NCI-H2227 (cell line): Measurements from ENCODE around the gene ACAA1.

Experiments used
- DNase-seq: peaks from one replicate; lab custom pipeline; 2025; ENCODE audit not compliant: unreplicated experiment; lab: John Stamatoyannopoulos, UW

Gene ACAA1

DNA sequence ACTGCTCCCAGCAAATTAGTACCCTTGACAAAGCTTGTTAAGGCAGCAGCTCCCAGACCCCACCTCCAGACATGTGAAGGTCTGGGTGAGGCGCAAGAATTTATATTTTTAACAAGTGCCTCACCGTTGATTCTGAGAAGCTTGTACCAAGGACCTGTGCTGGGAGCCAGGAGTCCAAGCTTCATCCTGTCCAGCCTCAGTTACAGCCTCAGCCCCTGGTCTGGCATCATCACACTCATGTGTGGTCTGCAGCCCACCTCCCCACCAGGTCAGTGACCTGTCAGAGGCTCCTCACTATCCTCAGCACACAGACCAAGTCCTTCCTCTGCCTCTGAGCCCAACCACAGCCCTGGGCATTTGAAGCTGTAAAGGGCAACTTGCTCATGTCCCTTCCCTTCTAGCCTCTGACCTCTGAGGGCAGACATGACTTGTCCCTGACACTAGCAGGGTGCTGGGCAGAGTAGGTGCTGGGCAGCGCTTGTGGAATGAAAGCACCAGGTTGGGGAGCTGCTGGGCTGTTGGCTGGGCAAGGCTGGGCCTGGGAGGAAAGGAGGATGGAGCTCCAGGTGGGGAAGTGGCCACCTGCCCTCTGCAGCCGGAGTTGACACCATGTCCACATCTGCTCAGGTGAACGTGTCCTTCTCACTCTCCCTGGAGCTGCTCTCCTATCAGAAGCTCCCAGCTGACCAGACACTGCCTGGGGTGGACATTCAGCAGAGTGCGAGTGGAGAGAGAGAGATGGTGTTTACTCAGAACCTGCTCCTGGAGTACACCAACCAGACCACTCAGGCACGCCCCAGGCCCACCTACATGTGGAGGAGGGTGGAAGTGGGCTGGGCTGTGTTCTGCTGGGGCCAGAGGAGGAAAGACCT, 16.9 kb downstream of the ACAA1 start:
- DNase-seq: no peak

DNA sequence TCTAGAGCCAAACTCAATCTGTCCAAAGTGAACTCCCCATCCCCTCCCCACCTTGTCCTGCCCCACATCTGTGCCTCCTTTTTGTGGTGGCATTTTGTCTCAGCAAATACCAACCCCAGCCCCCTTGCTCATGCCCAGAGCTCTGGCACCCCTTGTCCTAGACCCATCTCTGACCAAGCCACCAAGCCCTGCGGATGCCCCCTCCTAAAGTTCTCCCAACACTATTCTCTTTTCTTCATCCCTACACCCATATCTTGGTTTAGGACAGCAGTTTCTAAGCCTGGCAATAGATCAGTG, 17.7 kb downstream of the ACAA1 start:
- DNase-seq: no peak

- no peak for DNase-seq
Measured at GRCh38 chr3:38118421-38119247, 18.3 kb downstream of the ACAA1 start.

GRCh38 chr3:38117748-38118420, 19.0 kb downstream of the ACAA1 start:
- peak; percentile 12 for DNase-seq

DNA sequence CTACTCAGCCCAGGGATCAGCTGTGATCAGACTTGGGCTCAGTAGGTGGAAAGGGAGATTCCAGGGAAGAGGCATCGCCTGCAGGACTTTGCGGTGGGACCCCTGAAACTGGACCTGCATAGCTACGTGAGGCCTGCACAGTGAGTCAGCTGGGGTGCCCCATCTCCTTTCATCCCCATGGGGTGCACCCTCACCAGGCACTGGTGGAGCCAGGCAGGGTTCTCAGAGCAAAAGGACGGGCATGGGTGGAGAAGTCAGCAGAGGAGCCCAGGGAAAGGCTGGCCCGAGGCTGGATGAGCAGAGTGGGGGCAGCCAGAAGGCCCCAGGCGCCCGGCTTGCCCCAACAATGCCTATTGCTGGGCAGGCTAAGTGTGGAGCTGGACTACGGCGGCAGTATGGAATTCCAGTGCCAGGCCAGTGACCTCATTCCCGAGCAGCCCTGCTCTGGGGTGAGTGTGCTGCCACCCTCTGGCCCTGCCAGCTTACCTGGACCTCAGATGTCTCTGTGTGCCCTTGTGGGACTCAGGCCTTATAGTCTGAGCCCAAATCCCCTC, 19.7 kb downstream of the ACAA1 start:
- no peak for DNase-seq

- no peak for DNase-seq
Measured at GRCh38 chr3:38116471-38117162, 20.3 kb downstream of the ACAA1 start.

DNA sequence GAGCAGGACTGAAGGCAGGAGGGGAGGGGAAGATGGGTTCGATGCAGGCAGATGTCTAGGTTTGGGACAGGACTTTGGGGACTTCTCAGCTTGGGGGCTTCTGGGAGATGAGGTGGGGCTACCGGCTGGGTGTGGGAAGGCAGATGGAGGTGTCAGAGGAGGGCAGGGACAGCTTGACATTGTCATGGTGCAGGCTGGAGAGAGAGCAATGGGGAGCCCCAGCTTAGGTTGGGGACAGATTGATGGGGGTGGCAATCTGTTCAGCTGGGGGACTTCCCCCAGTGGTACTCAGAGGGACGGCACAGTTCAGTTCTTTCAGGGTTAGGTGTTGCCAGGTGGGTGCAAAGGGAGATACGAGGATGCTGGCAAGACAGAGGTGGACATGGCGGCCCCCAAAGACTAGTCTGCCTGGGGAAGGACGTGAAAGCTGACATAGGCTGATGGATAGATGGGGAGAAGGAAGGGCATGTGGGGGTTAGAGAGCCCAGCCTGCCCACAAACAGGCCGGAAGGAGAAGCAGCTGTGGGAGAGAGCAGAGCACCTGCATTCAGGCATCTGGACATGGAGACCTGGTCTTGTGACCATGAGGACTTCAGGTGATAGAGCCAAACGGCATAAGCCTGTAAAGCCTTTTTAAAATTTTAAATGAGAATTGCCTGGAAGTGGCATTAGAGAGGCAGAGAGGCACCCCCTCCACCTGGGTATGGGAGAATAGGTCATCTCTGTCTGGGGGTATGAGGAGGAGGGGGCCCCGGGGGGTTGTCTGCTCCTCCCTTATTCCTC, 21.1 kb downstream of the ACAA1 start:
- no peak for DNase-seq

GRCh38 chr3:38114875-38115644, 21.9 kb downstream of the ACAA1 start:
- DNase-seq: no peak

DNA sequence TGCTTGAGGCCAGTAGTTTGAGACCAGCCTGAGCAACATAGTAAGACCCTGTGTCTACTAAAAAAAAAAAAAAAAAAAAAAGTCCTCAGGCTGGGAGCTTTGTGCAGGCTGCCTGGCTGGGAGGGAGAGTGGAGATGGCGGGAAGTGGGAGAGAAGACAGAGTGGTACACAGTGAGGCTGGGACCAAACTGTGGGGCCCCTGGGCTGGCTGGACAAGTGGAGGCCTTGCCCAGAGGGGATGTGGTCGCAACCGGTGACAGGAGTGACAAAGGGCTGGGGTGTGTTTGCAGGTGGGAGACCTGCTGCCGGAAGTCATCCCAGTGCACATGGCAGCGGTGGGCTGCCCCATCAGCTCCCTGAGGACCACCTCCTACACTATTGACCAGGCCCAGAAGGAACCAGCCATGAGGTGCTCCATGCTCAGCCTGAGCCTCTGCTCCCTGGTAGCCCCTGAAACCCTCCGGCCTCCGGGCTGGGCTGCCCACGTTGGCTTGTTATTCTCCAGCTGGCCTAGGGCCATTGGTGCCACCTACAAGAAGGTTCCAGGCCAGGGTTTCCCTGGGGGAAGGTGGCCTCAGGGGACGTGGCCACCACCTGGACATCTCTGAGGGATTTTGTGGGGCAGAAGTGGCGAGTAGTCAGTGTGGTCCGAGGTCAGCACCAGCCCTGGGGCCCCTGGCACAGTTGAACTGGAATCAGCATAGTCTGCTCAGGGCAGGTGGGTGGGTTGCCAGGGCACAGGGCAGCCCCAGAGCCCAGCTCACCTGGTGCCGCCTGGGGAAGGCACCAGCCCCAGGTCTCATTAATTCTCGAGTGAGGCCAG, 22.7 kb downstream of the ACAA1 start:
- no peak for DNase-seq

GRCh38 chr3:38112378-38112761, 24.6 kb downstream of the ACAA1 start:
- no peak for DNase-seq

GRCh38 chr3:38111696-38112377, 25.1 kb downstream of the ACAA1 start:
- no peak for DNase-seq

GRCh38 chr3:38111201-38111600, 25.7 kb downstream of the ACAA1 start:
- DNase-seq: no peak

- no peak for DNase-seq
Measured at GRCh38 chr3:38110314-38111050, 26.4 kb downstream of the ACAA1 start.

DNA sequence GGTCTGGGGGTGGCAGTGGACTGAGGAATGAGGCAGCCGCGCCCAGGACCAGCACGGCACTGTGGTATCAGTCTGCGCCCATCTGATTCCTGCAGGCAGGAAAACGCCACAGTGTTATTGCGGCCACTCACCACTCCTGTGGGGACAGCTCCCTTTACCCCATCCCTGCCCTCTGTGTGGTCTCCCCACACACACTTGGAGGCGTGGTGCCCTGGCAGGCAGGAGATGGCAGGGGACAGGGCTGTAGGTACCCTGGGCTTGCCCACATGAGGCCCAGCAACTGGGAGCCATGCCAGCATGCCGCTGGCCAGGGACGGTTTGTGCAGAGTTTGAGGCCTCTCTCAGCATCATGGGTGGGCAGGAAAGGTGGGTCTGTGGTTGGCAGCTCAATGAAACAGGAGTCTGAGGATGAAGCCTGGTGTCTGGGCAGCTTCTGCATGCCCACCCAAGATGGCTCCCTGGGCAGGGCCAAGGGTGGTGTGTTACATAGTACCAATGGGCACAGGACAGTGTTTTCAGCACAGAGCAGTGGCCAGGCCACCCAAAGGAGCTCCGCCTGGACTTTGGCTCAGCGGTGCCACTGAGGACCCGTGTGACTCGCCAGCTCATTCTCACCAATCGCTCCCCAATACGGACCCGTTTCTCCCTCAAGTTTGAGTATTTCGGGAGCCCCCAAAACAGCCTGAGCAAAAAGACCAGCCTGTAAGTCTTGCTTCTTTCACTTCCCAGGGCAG, 27.2 kb downstream of the ACAA1 start:
- DNase-seq: no peak

GRCh38 chr3:38108649-38109579, 28.0 kb downstream of the ACAA1 start:
- DNase-seq: no peak
